ENCODE results near the gene YJU2. TPM values are rescaled to one million over a fixed set of nuclear protein-coding genes. Genes with fewer than 3 reads are reported as not detected.
"Not testable (repeated sequence)": the region's sequence is repeated elsewhere in the genome, so short reads cannot be mapped to it uniquely, and the experiment has no call there.

Gene YJU2
- total RNA-seq, 2 experiments from 2014 or later: 29.8 to 34.8 TPM

- POLR2A ChIA-PET: interaction anchor here (0.6 kb wide), 2 partner anchors 10 to 22 kb away, joined by 3 read pairs; no protein-coding TSS in a partner anchor
- DNase-seq (no peak), ATAC-seq (no peak)
- Mint-ChIP-seq H3K27me3 (no peaks in the 10 kb centered on the region), H3K4me1 (peaks cover 4% of the 10 kb centered on the region), H3K36me3 (ENCODE audit: low read depth) (no peaks in the 10 kb centered on the region), H3K9me3 (ENCODE audit: low read depth) (peaks cover 4% of the 10 kb centered on the region), H3K27ac (no peak overlapping the region), H3K4me3 (no peak overlapping the region)
- CTCF ChIA-PET: interaction anchor here (1.2 to 1.4 kb wide), 3 partner anchors 10 to 25 kb away, joined by 4 to 7 read pairs (median 5); no protein-coding TSS in a partner anchor
- intact Hi-C loops (cut with DNase I, micrococcal nuclease): no loop called here
These were observed 5.0 kb upstream of the YJU2 start for GRCh38 chr19:4241824-4242430.

GRCh38 chr19:4245938-4246337 lies 942 bp upstream of the YJU2 start:
- H3K27me3 Mint-ChIP-seq; H3K9me3 Mint-ChIP-seq (ENCODE audit: low read depth); H3K4me1 Mint-ChIP-seq; CTCF ChIA-PET; ATAC-seq; DNase-seq: not testable (repeated sequence)
- H3K27ac Mint-ChIP-seq: peak overlapping the region; percentile 100
- POLR2A ChIA-PET: interaction anchor here (0.7 kb wide), 1 partner anchor 742 kb away, joined by 7 read pairs; no protein-coding TSS in a partner anchor
- H3K36me3 Mint-ChIP-seq (ENCODE audit: low read depth): peaks cover 20% of the 10 kb centered on the region
- peak overlapping the region; percentile 84 for H3K4me3 Mint-ChIP-seq
- intact Hi-C loops (cut with DNase I, micrococcal nuclease): loop anchor here (2.0 to 5.0 kb wide), 6 partner anchors 17 to 1659 kb away; partner anchors contain the start of genes APBA3 (in 1 of the 2), EBI3 (in 1 of the 2), FZR1 (in 1 of the 2) and MFSD12 (in 1 of the 2)

GRCh38 chr19:4256563-4256962 lies 9.7 kb downstream of the YJU2 start:
- ChIA-PET CTCF (interaction anchor here (0.6 to 3.1 kb wide), 7 partner anchors 8 to 114 kb away, joined by 3 to 11 read pairs (median 3); no protein-coding TSS in a partner anchor), POLR2A (interaction anchor here (0.6 kb wide), 2 partner anchors 19 to 160 kb away, joined by 3 to 6 read pairs; no protein-coding TSS in a partner anchor)
- Mint-ChIP-seq H3K36me3 (ENCODE audit: low read depth) (peaks cover 58% of the 10 kb centered on the region), H3K27ac (no peak overlapping the region), H3K4me3 (no peak overlapping the region), H3K27me3 (no peaks in the 10 kb centered on the region), H3K9me3 (ENCODE audit: low read depth) (peaks cover 1% of the 10 kb centered on the region), H3K4me1 (no peaks in the 10 kb centered on the region)
- intact Hi-C loops (cut with DNase I, micrococcal nuclease): no loop called here
- ATAC-seq: no peak
- DNase-seq: peak; percentile 37

- Mint-ChIP-seq H3K27ac (no peak overlapping the region), H3K4me3 (no peak overlapping the region), H3K27me3 (no peaks in the 10 kb centered on the region), H3K36me3 (ENCODE audit: low read depth) (peaks cover 55% of the 10 kb centered on the region), H3K9me3 (ENCODE audit: low read depth) (peaks cover 1% of the 10 kb centered on the region), H3K4me1 (no peaks in the 10 kb centered on the region)
- ChIA-PET CTCF (interaction anchor here (0.8 to 3.1 kb wide), 5 partner anchors 9 to 97 kb away, joined by 3 to 11 read pairs (median 3); no protein-coding TSS in a partner anchor), POLR2A (no interaction called here)
- DNase-seq (no peak), ATAC-seq (no peak)
- intact Hi-C loops (cut with DNase I, micrococcal nuclease): no loop called here
These were observed 10.1 kb downstream of the YJU2 start for GRCh38 chr19:4257025-4257424.

GRCh38 chr19:4258181-4258580 lies 11.3 kb downstream of the YJU2 start:
- DNase-seq (no peak), ATAC-seq (no peak)
- Mint-ChIP-seq H3K27ac (no peak overlapping the region), H3K4me3 (no peak overlapping the region), H3K36me3 (ENCODE audit: low read depth) (peaks cover 47% of the 10 kb centered on the region), H3K27me3 (no peaks in the 10 kb centered on the region), H3K9me3 (ENCODE audit: low read depth) (peaks cover 1% of the 10 kb centered on the region), H3K4me1 (no peaks in the 10 kb centered on the region)
- intact Hi-C loops (cut with DNase I, micrococcal nuclease): no loop called here
- POLR2A ChIA-PET: interaction anchor here (0.6 kb wide), 1 partner anchor 74 kb away, joined by 3 read pairs; no protein-coding TSS in a partner anchor
- CTCF ChIA-PET: no interaction called here

GRCh38 chr19:4260613-4261191 lies 13.8 kb downstream of the YJU2 start:
- DNase-seq (no peak), ATAC-seq (no peak)
- Mint-ChIP-seq H3K9me3 (ENCODE audit: low read depth) (peaks cover 1% of the 10 kb centered on the region), H3K4me1 (peaks cover 10% of the 10 kb centered on the region), H3K4me3 (no peak overlapping the region), H3K27ac (no peak overlapping the region), H3K27me3 (no peaks in the 10 kb centered on the region), H3K36me3 (ENCODE audit: low read depth) (peaks cover 47% of the 10 kb centered on the region)
- intact Hi-C loops (cut with DNase I, micrococcal nuclease): no loop called here
- ChIA-PET POLR2A (no interaction called here), CTCF (interaction anchor here (0.8 kb wide), 1 partner anchor 92 kb away, joined by 5 read pairs; no protein-coding TSS in a partner anchor)

GRCh38 chr19:4264812-4265211 lies 17.9 kb downstream of the YJU2 start:
- no peak for DNase-seq
- ChIA-PET CTCF (interaction anchor here (0.6 to 3.6 kb wide), 3 partner anchors 9 to 119 kb away, joined by 3 to 11 read pairs (median 4); no protein-coding TSS in a partner anchor), POLR2A (interaction anchor here (0.7 kb wide), 2 partner anchors 143 to 144 kb away, joined by 3 to 10 read pairs; no protein-coding TSS in a partner anchor)
- peaks cover 14% of the 10 kb centered on the region for H3K4me1 Mint-ChIP-seq
- H3K9me3 Mint-ChIP-seq (ENCODE audit: low read depth): no peaks in the 10 kb centered on the region
- ATAC-seq: no peak
- H3K4me3 Mint-ChIP-seq: no peak overlapping the region
- H3K36me3 Mint-ChIP-seq (ENCODE audit: low read depth): peaks cover 49% of the 10 kb centered on the region
- peak overlapping the region; percentile 72 for H3K27ac Mint-ChIP-seq
- intact Hi-C loops (cut with DNase I, micrococcal nuclease): loop anchor here in 1 of 2 experiments (5.0 kb wide), 1 partner anchor 37 kb away; the partner anchor contains the start of genes FSD1 and TMIGD2
- no peaks in the 10 kb centered on the region for H3K27me3 Mint-ChIP-seq

- Mint-ChIP-seq H3K27me3 (no peaks in the 10 kb centered on the region), H3K27ac (no peak overlapping the region), H3K4me1 (peaks cover 14% of the 10 kb centered on the region), H3K9me3 (ENCODE audit: low read depth) (no peaks in the 10 kb centered on the region), H3K36me3 (ENCODE audit: low read depth) (peaks cover 44% of the 10 kb centered on the region), H3K4me3 (no peak overlapping the region)
- intact Hi-C loops (cut with DNase I, micrococcal nuclease): loop anchor here in 1 of 2 experiments (5.0 kb wide), 1 partner anchor 36 kb away; the partner anchor contains the start of genes FSD1 and TMIGD2
- ChIA-PET POLR2A (interaction anchor here (0.5 to 1.5 kb wide), 6 partner anchors 32 to 134 kb away, joined by 3 to 13 read pairs (median 5); partner anchors contain the start of genes MPND and SH3GL1), CTCF (interaction anchor here (0.6 to 4.4 kb wide), 25 partner anchors 10 to 259 kb away, joined by 3 to 52 read pairs (median 4); partner anchors contain the start of genes CHAF1A, HDGFL2, MPND and YJU2)
- no peak for ATAC-seq
- DNase-seq: no peak
These were observed 19.5 kb downstream of the YJU2 start for GRCh38 chr19:4266253-4267000.

GRCh38 chr19:4267101-4267900 lies 20.4 kb downstream of the YJU2 start:
- DNase-seq (peak; percentile 83), ATAC-seq (peak; percentile 81)
- peak overlapping the region; percentile 9 for H3K27ac Mint-ChIP-seq
- ChIA-PET POLR2A (interaction anchor here (0.5 to 1.5 kb wide), 8 partner anchors 31 to 133 kb away, joined by 3 to 9 read pairs (median 3); partner anchors contain the start of genes MPND, SH3GL1 and STAP2), CTCF (interaction anchor here (0.5 to 4.4 kb wide), 31 partner anchors 10 to 1040 kb away, joined by 3 to 52 read pairs (median 4); partner anchors contain the start of genes CHAF1A, EBI3, HDGFL2 and MPND)
- H3K36me3 Mint-ChIP-seq (ENCODE audit: low read depth): peaks cover 47% of the 10 kb centered on the region
- peaks cover 14% of the 10 kb centered on the region for H3K4me1 Mint-ChIP-seq
- H3K4me3 Mint-ChIP-seq: no peak overlapping the region
- H3K27me3 Mint-ChIP-seq: no peaks in the 10 kb centered on the region
- H3K9me3 Mint-ChIP-seq (ENCODE audit: low read depth): no peaks in the 10 kb centered on the region
- intact Hi-C loops (cut with DNase I, micrococcal nuclease): loop anchor here (1.0 to 5.0 kb wide), 5 partner anchors 35 to 258 kb away; partner anchors contain the start of genes FSD1 (in 1 of the 2), SH3GL1 (in 1 of the 2) and TMIGD2 (in 1 of the 2)
